RPMI7951 (cell line): ENCODE data around the gene CSNK2A1. TPM values are rescaled to one million over a fixed set of nuclear protein-coding genes. Genes with fewer than 3 reads are reported as not detected.
"Not testable (repeated sequence)": the region's sequence is repeated elsewhere in the genome, so short reads cannot be mapped to it uniquely, and the experiment has no call there.

Experiments used
- DNase-seq: peaks from one replicate; pipeline ENCODE4 v3.0.0-alpha.2; 2012; ENCODE audit warnings: low read depth
- total RNA-seq: library from RNA; depleted of rRNA; stranded (reverse); fragments of >200 nt; shearing (Covaris generic); gene quantifications from 2 replicates; pipeline ENCODE4 v1.2.3, GENCODE V29; 2014

CSNK2A1 gene
- total RNA-seq, 1 experiment from 2014 or later = 146 TPM

DNA sequence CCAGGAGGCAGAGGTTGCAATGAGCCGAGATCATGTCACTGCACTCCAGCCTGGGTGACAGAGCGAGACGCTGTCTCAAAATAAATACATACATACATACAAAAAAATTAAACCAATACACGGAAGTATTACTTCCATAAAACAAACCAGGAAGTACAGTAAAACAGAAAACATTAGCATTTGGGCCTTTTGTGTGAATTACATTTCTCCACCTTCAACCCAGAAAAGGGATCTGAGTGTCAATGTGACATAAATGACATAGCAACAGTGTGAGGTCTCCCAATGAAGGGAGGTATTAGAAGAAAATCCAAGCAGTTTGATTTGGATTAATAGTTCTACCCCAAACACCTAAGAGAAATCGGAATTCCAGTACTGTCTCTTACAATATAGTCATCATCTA lies 10.1 kb downstream of the CSNK2A1 start:
- no peak for DNase-seq

DNA sequence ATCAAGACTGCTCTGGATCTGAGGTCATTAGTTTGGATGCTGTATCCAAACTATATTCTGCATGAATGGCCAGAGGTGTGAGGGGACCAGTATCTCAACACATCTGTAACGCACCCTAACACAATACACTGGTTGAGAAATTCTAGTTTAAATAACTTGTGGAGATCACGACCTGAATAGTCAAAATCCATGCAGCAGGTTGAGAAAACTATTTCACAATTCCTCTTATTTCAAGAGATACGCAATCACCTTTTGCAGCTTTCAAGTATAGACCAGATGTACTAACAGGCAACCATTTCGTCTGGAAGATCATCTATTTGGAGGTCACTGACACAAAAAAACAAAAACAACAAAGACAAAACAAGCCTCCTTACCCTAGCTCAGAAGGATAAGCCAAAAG lies 11.1 kb downstream of the CSNK2A1 start:
- no peak for DNase-seq

- no peak for DNase-seq
Measured at GRCh38 chr20:531608-532007, 12.0 kb downstream of the CSNK2A1 start.

DNA sequence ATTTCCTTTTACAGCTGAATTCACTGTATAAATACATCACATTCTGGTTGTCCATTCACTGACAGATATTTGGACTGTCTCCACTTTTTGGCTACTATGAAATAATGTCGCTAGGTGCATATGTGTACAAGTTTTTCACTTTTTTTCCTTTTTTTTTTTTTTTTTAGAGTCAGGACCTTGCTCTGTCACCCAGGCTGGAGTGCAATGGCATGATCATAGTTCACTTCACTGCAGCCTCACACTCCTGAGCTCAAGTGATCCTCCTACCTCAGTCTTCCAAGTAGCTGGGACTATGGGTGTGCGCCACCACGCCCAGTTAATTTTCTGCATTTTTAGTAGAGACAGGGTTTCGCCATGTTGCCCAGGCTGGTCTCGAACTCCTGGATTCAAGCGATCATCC lies 13.3 kb downstream of the CSNK2A1 start:
- no peak for DNase-seq

- DNase-seq = peak; percentile 86
Measured at GRCh38 chr20:528923-529604, 14.5 kb downstream of the CSNK2A1 start.

DNA sequence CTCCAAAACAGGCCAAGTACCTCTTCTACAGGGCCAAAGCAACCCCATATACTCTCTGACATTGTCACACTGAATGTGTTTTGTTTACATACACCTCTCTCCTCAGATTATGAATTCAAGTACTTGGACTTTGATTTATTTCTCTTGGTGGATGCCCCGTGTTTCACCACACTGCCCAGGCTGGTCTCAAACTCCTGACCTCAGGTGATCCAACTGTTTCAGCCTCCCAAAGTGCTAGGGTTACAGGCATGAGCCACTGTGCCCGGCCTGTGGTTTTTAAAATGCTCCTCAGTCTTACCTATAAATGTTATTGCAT lies 16.1 kb downstream of the CSNK2A1 start:
- no peak for DNase-seq

GRCh38 chr20:521860-522259 lies 21.7 kb downstream of the CSNK2A1 start:
- DNase-seq = no peak

DNA sequence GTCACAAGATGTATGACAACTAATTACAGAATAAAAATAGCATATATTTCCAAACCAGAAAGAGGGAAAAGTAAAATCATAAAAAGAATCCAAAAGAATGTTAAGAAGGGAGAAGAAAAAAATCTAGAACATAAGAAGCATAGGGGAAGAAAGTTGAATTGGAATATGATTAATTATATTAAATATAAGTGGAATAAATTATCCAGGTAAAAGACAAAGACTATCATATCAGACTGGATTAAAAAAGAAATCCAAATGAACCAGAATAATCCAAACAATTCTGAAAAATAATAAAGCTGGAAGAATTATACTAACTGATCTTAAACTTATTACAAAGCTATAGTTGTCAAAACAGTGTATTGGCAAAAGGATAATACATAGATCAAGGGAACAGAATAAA lies 23.6 kb downstream of the CSNK2A1 start:
- DNase-seq = no peak

GRCh38 chr20:517221-517620 lies 26.4 kb downstream of the CSNK2A1 start:
- DNase-seq = no peak

GRCh38 chr20:516799-517198 lies 26.8 kb downstream of the CSNK2A1 start:
- no peak for DNase-seq

GRCh38 chr20:515696-516095 lies 27.9 kb downstream of the CSNK2A1 start:
- DNase-seq = no peak

DNA sequence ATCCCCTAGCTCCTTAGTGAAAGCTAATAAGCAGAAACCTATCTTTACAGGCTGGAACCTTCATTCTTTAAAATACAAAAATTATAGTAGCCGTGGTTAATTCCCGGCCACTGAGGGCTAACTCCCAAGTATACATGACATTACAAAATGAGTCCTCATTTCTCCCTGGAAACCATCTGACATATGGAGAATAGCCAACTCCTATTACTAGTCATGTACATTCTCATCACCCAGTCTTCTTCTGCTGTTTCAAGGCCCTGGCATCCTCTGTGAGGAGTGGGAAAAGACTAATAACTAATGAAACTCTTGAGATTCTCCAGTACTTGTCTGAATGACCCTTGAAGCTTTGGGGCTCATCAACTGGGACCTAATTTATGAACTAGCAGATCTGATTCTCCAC lies 30.2 kb downstream of the CSNK2A1 start:
- DNase-seq = no peak

DNA sequence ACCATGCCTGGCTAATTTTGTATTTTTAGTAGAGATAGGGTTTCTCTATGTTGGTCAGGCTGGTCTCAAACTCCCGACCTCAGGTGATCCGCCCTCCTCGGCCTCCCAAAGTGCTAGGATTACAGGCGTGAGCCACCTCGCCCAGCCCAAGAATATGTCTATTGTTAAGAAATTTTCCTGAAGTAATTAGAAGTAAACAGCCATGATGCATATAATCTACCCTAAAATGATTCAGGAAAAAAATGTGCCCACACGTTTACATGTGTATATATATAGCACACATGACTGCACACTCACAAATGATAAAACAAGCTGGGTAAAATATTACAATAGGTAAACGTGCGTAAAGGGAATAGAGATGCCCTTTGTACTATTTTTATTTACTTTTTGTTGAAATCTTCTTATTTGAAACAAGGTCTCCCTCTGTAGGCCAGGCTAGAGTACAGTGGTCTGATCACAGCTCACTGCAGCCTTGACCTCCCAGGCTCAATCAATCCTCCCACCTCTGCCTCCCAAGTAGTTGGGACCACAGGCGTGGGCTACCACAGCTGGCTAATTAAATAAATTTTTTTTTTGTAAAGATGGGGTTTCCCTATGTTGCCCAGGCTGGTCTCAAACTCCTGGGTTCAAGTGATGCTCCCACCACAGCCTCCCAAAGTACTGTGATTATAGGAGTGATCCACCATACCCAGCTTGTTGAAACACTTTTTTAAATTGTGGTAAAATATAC lies 33.1 kb downstream of the CSNK2A1 start:
- DNase-seq = not testable (repeated sequence)

DNA sequence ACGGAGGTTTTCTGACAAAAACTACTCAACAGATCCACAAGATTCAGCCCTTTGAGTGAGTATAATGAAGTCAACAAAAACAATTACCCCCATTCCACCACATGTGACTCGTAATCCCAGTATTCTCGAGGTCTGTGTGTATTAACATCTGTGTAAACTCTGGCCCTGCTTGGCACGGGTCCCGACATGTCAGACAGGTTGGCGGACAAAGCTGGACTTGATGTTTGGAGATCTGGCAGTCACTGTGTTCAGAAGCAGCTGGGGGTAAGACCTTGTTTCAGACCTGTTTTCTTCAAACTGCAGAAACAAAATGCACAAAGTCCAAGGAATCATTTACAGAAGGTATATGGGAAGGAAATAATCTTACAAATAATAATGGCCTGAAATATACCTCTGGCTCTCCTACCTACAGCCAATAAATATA lies 35.2 kb downstream of the CSNK2A1 start:
- not testable (repeated sequence) for DNase-seq

DNA sequence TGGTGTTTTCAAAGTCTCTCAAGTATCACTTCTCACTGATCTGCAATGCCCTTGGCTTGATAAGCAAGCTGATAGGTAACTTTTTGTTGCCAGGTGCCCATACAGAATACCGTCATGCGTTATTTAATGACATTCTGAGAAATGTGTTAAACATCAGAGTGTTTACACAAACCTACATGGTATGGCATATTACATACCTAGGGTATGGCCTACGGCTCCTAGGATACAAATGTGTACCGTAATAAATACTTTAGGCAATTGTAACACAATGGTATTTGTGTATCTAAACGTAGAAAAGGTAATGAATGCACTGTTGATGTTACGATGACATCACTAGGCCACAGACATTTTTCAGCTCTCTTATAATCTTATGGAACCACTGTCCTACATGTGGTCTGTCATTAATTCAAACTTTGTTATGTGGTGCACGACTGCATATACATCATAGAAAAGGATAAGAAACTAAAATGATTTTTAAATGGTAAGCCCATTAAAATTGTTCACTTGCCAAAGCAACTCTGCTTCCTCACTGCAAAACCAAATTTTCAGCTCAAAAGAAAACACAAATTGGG lies 35.7 kb downstream of the CSNK2A1 start:
- DNase-seq = no peak

- no peak for DNase-seq
Measured at GRCh38 chr20:507006-507758, 36.4 kb downstream of the CSNK2A1 start.

DNA sequence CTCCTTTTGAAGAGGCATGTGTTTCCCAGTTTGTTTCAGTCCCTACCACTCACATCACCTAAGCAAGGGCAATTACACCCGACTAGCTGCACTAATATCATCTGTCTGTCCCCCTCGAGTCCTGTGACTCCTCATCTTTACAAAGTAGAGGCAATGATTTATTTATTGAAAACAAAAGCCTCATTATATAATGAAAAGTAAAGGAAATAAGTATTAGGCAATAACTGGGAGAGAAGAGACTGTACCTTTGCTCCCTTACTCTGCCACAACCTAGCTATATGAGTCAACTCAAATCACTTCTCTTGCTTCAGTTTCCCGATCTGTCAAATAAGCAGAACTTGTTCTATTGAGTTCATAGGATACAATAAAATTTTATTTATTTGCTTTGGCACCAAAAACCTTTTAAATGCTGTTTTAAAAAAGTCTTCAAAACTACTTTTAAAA lies 38.9 kb downstream of the CSNK2A1 start:
- no peak for DNase-seq

DNA sequence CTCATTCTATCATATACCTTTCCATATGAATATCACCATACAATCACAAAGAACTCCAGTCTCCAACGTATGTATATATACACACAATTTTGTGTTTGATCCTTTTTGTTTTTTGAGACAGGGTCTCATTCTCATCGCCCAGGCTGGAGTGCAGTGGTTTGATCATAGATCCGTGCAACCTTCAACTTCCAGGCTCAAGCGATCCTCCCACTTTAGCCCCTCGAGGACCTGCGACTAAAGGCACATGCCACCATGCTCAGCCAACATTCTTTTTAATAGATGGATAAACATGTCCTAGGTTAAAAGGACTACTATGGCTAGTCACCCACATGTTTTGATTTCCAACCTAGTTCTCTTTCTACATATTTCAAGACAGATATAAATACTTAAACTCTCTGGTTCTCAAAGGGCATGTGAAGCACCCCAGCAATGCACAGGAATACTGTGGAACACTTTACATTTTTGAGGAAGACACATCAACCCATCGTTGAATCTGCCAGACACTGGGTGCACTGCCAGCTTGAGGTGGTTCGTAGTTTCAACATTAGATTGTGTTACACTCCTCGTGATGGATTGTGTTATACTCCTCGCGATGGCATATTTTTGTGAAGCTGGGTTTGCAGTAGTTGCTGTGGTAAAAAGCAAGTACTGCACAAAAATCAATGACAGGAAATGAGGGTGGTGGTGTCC lies 40.4 kb downstream of the CSNK2A1 start:
- DNase-seq = no peak

GRCh38 chr20:497979-498378 lies 45.6 kb downstream of the CSNK2A1 start:
- no peak for DNase-seq

- DNase-seq = no peak
Measured at GRCh38 chr20:496126-496696, 47.4 kb downstream of the CSNK2A1 start.

DNA sequence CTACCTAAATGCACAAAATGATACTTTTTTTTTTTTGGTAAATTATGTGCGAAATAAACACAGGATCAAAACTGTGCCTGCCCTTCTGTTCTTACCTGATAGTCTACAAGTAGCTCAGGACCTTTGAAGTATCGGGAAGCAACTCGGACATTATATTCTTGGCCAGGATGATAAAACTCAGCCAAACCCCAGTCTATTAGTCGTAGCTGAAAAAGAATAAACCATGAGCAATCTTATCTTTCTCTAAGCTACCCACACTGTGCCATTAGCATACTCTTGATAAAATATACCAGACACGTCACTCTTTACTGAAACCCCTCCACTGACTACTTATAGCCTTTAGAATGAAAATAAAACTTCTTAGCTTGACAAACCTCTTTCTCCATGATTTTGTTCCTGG lies 51.4 kb downstream of the CSNK2A1 start:
- no peak for DNase-seq

DNA sequence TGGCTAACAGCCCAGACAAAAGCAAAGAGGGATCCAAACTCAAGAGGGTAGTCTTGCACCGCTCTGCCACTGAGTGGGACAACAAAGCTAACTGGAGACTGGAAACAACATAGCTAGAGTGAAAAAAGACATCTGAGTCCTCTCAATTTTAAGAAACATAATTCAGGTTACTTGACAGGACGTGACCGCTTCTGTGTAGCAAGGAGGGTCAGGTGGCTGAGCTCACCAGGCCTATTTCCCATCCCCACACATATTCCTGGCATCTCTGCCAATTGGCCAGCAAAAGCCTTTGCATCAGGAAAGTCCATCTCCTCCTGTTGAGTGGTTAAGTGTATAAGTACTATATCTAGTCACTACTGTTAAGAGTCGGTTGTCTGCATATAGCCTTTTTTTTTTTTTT lies 55.9 kb downstream of the CSNK2A1 start:
- DNase-seq = no peak
